Loucy (cell line): ENCODE data around the gene ATP5ME.

Source experiments
- EZH2phosphoT487 ChIP-seq: fragments of 200-600 bp; IDR thresholded peaks from 2 replicates; pipeline ENCODE4 v1.6.1; 2018; ENCODE audit warnings: antibody characterized with exemption, mild to moderate bottlenecking, moderate library complexity, borderline replicate concordance
- TF ChIP-seq, protein P1 (sequence below): fragments of 200-600 bp; sonication (generic); conservative IDR thresholded peaks from 2 replicates; pipeline ENCODE4 v1.5.1; 2014; ENCODE audit warnings: mild to moderate bottlenecking, antibody characterized with exemption, low read length

DNA sequence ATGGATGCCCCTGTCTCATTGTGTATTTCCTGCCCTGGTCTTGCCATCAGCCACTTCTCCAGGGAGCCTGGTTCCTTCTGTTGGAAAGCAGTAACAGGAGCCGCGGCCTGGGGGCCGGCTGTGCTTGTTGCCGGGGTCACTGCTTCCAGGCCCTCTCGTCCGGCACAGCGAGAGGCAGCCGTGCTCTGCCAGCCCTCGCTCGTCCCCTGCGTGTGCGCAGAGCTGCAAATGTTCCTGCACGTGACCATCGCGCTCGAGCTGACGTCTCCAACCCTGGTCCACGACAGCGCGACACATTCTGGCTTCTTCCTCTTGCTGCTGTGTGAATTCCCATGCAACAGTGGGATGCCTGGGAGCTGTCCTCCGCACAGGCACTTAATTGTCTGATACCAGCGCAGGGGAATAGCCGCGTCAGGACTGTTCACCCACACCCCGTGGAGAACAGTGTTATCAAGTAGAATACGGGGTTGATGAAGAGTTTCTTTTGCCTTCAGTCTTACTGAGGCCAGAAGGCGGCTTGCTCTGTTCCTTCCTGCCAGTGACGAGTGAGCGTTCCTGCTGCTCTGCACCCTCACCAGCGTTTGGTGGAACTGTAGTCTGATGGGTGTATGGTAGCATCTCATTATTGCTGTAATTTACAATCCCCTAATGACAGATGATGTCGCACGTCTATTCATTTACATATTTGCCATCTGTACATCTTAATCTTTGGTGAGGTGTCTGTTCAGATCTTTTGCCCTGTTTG, 36.4 kb downstream of the ATP5ME start:
- TF ChIP-seq, protein P1, sequence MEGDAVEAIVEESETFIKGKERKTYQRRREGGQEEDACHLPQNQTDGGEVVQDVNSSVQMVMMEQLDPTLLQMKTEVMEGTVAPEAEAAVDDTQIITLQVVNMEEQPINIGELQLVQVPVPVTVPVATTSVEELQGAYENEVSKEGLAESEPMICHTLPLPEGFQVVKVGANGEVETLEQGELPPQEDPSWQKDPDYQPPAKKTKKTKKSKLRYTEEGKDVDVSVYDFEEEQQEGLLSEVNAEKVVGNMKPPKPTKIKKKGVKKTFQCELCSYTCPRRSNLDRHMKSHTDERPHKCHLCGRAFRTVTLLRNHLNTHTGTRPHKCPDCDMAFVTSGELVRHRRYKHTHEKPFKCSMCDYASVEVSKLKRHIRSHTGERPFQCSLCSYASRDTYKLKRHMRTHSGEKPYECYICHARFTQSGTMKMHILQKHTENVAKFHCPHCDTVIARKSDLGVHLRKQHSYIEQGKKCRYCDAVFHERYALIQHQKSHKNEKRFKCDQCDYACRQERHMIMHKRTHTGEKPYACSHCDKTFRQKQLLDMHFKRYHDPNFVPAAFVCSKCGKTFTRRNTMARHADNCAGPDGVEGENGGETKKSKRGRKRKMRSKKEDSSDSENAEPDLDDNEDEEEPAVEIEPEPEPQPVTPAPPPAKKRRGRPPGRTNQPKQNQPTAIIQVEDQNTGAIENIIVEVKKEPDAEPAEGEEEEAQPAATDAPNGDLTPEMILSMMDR = no peak
- no peak for TF ChIP-seq EZH2phosphoT487
